K562 (cell line): ENCODE measurements around the gene GAPT. TPM values are rescaled to one million over a fixed set of nuclear protein-coding genes. Genes with fewer than 3 reads are reported as not detected.

Source experiments
- AFF1 ChIP-seq, 2 experiments: fragments of 450-650 bp; IDR thresholded peaks; 2 replicates each; pipeline ENCODE4 v1.6.1; 2018; ENCODE audit warnings: mild to moderate bottlenecking in 2 of 2, low read depth in 1 of 2; ENCODE audit not compliant: partially characterized antibody in 2 of 2
- EWSR1 ChIP-seq: fragments of 450-650 bp; IDR thresholded peaks from 2 replicates; pipeline ENCODE4 v1.6.1; 2018; ENCODE audit warnings: borderline replicate concordance, mild to moderate bottlenecking, low read depth, moderate library complexity; ENCODE audit not compliant: partially characterized antibody
- HNRNPLL ChIP-seq: fragments of 200-400 bp; formaldehyde crosslinking; IDR thresholded peaks from 2 replicates; pipeline ENCODE4 v1.6.1; 2017; ENCODE audit warnings: low read length, low read depth, mild to moderate bottlenecking; ENCODE audit not compliant: poor library complexity, severe bottlenecking
- PPARD ChIP-seq: fragments of 250-450 bp; sonication (Bioruptor Pico); IDR thresholded peaks from 2 replicates; pipeline ENCODE4 v1.8.0; 2022; ENCODE audit warnings: inconsistent platforms, mild to moderate bottlenecking, moderate library complexity
- PRPF4 ChIP-seq: fragments of 200-400 bp; formaldehyde crosslinking; IDR thresholded peaks from one replicate; pipeline ENCODE4 v1.6.1; 2017; ENCODE audit warnings: low read length, low read depth, mild to moderate bottlenecking; ENCODE audit not compliant: insufficient read depth, poor library complexity, severe bottlenecking
- RB1 ChIP-seq: fragments of 450-650 bp; IDR thresholded peaks from 2 replicates; pipeline ENCODE4 v1.6.1; 2017; ENCODE audit warnings: low read depth, mild to moderate bottlenecking
- ZFP91 ChIP-seq: sonication (generic); formaldehyde crosslinking; IDR thresholded peaks from 2 replicates; pipeline ENCODE4 v1.8.0; 2022; ENCODE audit warnings: mild to moderate bottlenecking, missing genetic modification reagents
- ZNF655 ChIP-seq: fragments of 250-450 bp; sonication (Bioruptor Pico); IDR thresholded peaks from 2 replicates; pipeline ENCODE4 v1.5.0; 2021
- ZNF76 ChIP-seq: fragments of 250-450 bp; sonication (Bioruptor Pico); IDR thresholded peaks from 2 replicates; pipeline ENCODE4 v1.4.0; 2020; ENCODE audit warnings: mild to moderate bottlenecking, moderate library complexity, borderline replicate concordance
- ZSCAN32 ChIP-seq: fragments of 450-650 bp; formaldehyde crosslinking; IDR thresholded peaks from 2 replicates; pipeline ENCODE4 v1.4.0; 2020; ENCODE audit warnings: mild to moderate bottlenecking, moderate library complexity
- polyA plus RNA-seq, 8 experiments: library from polyadenylated mRNA; depleted of rRNA in 4 of 8; stranded (reverse) in 5 of 8; unstranded in 3 of 8; fragments of >200 nt; fragmentation: Nextera tagmentation in 2 of 8; fragmentation: Illumina TruSeq in 1 of 8; extraction: Ambion mirVana in 2 of 8; extraction: Trizol in 1 of 8; gene quantifications; 2 replicates each; pipeline versions ENCODE4 v1.2.1 to v1.2.3, GENCODE V29; 2011 to 2014; ENCODE audit warnings: inconsistent platforms in 1 of 8, missing spikeins in 1 of 8
- total RNA-seq, 7 experiments: library from RNA; depleted of rRNA in 6 of 7; stranded (reverse); fragments of >200 nt in 6 of 7; fragmentation: Illumina TruSeq in 2 of 7; extraction: Trizol in 2 of 7; gene quantifications; 2 replicates each; pipeline versions ENCODE4 v1.2.1 to v1.2.3, GENCODE V29; 2011 to 2021; ENCODE audit warnings: low replicate concordance in 1 of 7

Gene GAPT
- total and polyA plus RNA-seq, 9 of the 15 experiments (the other 6 are each of a cell fraction or from before 2014, with no cell fraction given), result not detected

- no peak for TF ChIP-seq ZNF655 (CRISPR knock-in tag)
- TF ChIP-seq PRPF4, result no peak
- no peak for TF ChIP-seq ZNF76
- no peak for TF ChIP-seq RB1
- TF ChIP-seq PPARD (CRISPR knock-in tag), result no peak
- no peak for TF ChIP-seq ZSCAN32 (CRISPR knock-in tag)
- no peak for TF ChIP-seq ZFP91 (CRISPR knock-in tag)
- TF ChIP-seq EWSR1, result no peak
- TF ChIP-seq HNRNPLL, result no peak
- TF ChIP-seq AFF1 (IDR thresholded peaks at IDR 0.05; ENCODE audit: low read depth in 1 of 2, partially characterized antibody in 2 of 2), result no peak
These were observed 6.2 kb downstream of the GAPT start (continued) for GRCh38 chr5:58497386-58497785.
